H1 (cell line): ENCODE data around the gene NAA38. TPM values are rescaled to one million over a fixed set of nuclear protein-coding genes. Genes with fewer than 3 reads are reported as not detected.

ENCODE experiments used
- CTCF ChIA-PET: fragments of 300-600 bp; sonication (Branson Sonifier 250); formaldehyde crosslinking; loops from one replicate; lab custom pipeline; 2021; ENCODE audit not compliant: partially characterized antibody; lab: Charles Lee
- POLR2A ChIA-PET: fragments of 300-600 bp; sonication (Branson Sonifier 250); formaldehyde crosslinking; loops from one replicate; lab custom pipeline; 2021; ENCODE audit warnings: inconsistent platforms; ENCODE audit not compliant: partially characterized antibody; lab: Charles Lee
- DNase-seq, 2 experiments: peaks; one replicate each; pipeline versions ENCODE4 v3.0.0 to v3.0.0-alpha.2; 2010 to 2022; ENCODE audit warnings: low spot score in 2 of 2, low read depth in 1 of 2, mixed read lengths in 1 of 2
- FAIRE-seq: peaks from 2 replicates; lab custom pipeline; 2011; peaks lifted over from hg19 to GRCh38; lab: Jason Lieb, UNC
- H2AFZ ChIP-seq: 2 replicates; pipeline ENCODE4 v1.8.1; 2012; ENCODE audit warnings: low read length, inconsistent platforms
- H2AK5ac ChIP-seq: 2 replicates; pipeline ENCODE4 v1.6.1; 2013; ENCODE audit warnings: low read depth, low read length
- H2BK120ac ChIP-seq: replicated peaks from 2 replicates; pipeline ENCODE3; 2013; ENCODE audit warnings: low read depth, low read length, inconsistent platforms
- H2BK12ac ChIP-seq: 2 replicates; pipeline ENCODE4 v1.6.1; 2013; ENCODE audit warnings: low read depth, low read length
- H2BK15ac ChIP-seq: 2 replicates; pipeline ENCODE4 v1.6.1; 2013; ENCODE audit warnings: low read length
- H2BK20ac ChIP-seq: 2 replicates; pipeline ENCODE4 v1.6.1; 2013; ENCODE audit warnings: low read length
- H2BK5ac ChIP-seq: 2 replicates; pipeline ENCODE4 v1.6.1; 2013; ENCODE audit warnings: low read depth, low read length
- H3K14ac ChIP-seq: 2 replicates; pipeline ENCODE4 v1.6.1; 2013; ENCODE audit warnings: inconsistent platforms; ENCODE audit not compliant: insufficient read length
- H3K18ac ChIP-seq: 2 replicates; pipeline ENCODE4 v1.6.1; 2013; ENCODE audit warnings: low read length; ENCODE audit errors: extremely low read depth
- H3K23ac ChIP-seq: 2 replicates; pipeline ENCODE4 v1.6.1; 2013; ENCODE audit warnings: inconsistent platforms; ENCODE audit not compliant: insufficient read length
- H3K23me2 ChIP-seq: 2 replicates; pipeline ENCODE4 v1.6.1; 2013; ENCODE audit warnings: low read depth, low read length
- H3K27ac ChIP-seq: 2 replicates; pipeline ENCODE4 v1.6.1; 2011; ENCODE audit warnings: low read depth, low read length, inconsistent platforms
- H3K27me3 ChIP-seq, 4 experiments: replicated peaks in 1 of 4; 1 replicate in 1 of 4; 2 replicates in 3 of 4; pipeline versions ENCODE4 v1.6.1 to v1.8.1; 2011 to 2013; ENCODE audit warnings: low read length in 3 of 4, mild to moderate bottlenecking in 3 of 4, inconsistent platforms in 2 of 4, mixed read lengths in 2 of 4, moderate library complexity in 1 of 4; ENCODE audit not compliant: control insufficient read depth in 3 of 4, insufficient read depth in 3 of 4; ENCODE audit errors: extremely low read depth in 1 of 4
- H3K36me3 ChIP-seq, 4 experiments: 2 replicates each; pipeline versions ENCODE4 v1.6.1 to v1.8.1; 2011 to 2013; ENCODE audit warnings: mild to moderate bottlenecking in 4 of 4, low read length in 3 of 4, moderate library complexity in 2 of 4, control low read depth in 1 of 4, inconsistent platforms in 1 of 4; ENCODE audit not compliant: insufficient read depth in 4 of 4, control insufficient read depth in 2 of 4
- H3K4ac ChIP-seq: replicated peaks from 2 replicates; pipeline ENCODE3; 2013; ENCODE audit warnings: low read length, low read depth, mixed read lengths, inconsistent platforms; ENCODE audit not compliant: insufficient read length
- H3K4me1 ChIP-seq, 4 experiments: replicated peaks in 1 of 4; 1 replicate in 1 of 4; 2 replicates in 3 of 4; pipeline versions ENCODE4 v1.6.1 to v1.8.1; 2011 to 2013; ENCODE audit warnings: low read length in 3 of 4, inconsistent platforms in 2 of 4, mixed read lengths in 1 of 4; ENCODE audit not compliant: insufficient read depth in 4 of 4, control insufficient read depth in 3 of 4
- H3K4me2 ChIP-seq, 2 experiments: 2 replicates each; pipeline versions ENCODE4 v1.6.1 to v1.8.1; 2011 to 2013; ENCODE audit warnings: low read depth in 2 of 2, low read length in 2 of 2, control low read depth in 1 of 2, inconsistent platforms in 1 of 2, mild to moderate bottlenecking in 1 of 2; ENCODE audit not compliant: insufficient read depth in 1 of 2
- H3K4me3 ChIP-seq, 4 experiments: fragments of 200-600, 300-600 bp in 1 of 4; sonication (generic), shearing (Covaris generic), sonication (Bioruptor Twin) in 1 of 4; 2 replicates each; pipeline versions ENCODE4 v1.5.1 to v1.8.1; 2011 to 2016; ENCODE audit warnings: low read length in 4 of 4, low read depth in 3 of 4, control low read depth in 2 of 4, inconsistent platforms in 2 of 4, mild to moderate bottlenecking in 2 of 4, mixed read lengths in 1 of 4, moderate library complexity in 1 of 4; ENCODE audit not compliant: insufficient read depth in 2 of 4; ENCODE audit errors: extremely low read depth in 1 of 4
- H3K56ac ChIP-seq: replicated peaks from 2 replicates; pipeline ENCODE3; 2013; ENCODE audit warnings: low read depth, mild to moderate bottlenecking, mixed read lengths, low read length, inconsistent platforms; ENCODE audit not compliant: insufficient read length
- H3K79me1 ChIP-seq: 2 replicates; pipeline ENCODE4 v1.6.1; 2013; ENCODE audit warnings: low read depth, low read length, control low read depth
- H3K79me2 ChIP-seq, 2 experiments: 2 replicates each; pipeline versions ENCODE4 v1.6.1 to v1.8.1; 2012 to 2013; ENCODE audit warnings: low read length in 2 of 2, mild to moderate bottlenecking in 2 of 2, inconsistent platforms in 1 of 2; ENCODE audit not compliant: insufficient read depth in 2 of 2, control insufficient read depth in 1 of 2
- H3K9ac ChIP-seq, 4 experiments: replicated peaks in 1 of 4; 1 replicate in 1 of 4; 2 replicates in 3 of 4; pipeline versions ENCODE4 v1.6.1 to v1.8.1; 2011 to 2013; ENCODE audit warnings: low read depth in 3 of 4, low read length in 3 of 4, control low read depth in 2 of 4, mild to moderate bottlenecking in 2 of 4, moderate library complexity in 2 of 4, inconsistent platforms in 1 of 4; ENCODE audit errors: extremely low read depth in 1 of 4
- H3K9me3 ChIP-seq, 2 experiments: 2 replicates each; pipeline versions ENCODE4 v1.6.1 to v1.8.1; 2012 to 2013; ENCODE audit warnings: mild to moderate bottlenecking in 2 of 2, moderate library complexity in 2 of 2, control low read depth in 1 of 2, inconsistent platforms in 1 of 2, low read depth in 1 of 2, low read length in 1 of 2, mixed read lengths in 1 of 2; ENCODE audit not compliant: insufficient read depth in 2 of 2
- H4K20me1 ChIP-seq, 2 experiments: replicated peaks in 1 of 2; 2 replicates each; pipeline versions ENCODE3 to v1.8.1; 2011 to 2013; ENCODE audit warnings: inconsistent platforms in 2 of 2, low read length in 2 of 2, mild to moderate bottlenecking in 1 of 2; ENCODE audit not compliant: insufficient read depth in 2 of 2, control insufficient read depth in 1 of 2
- H4K5ac ChIP-seq: 2 replicates; pipeline ENCODE4 v1.6.1; 2013; ENCODE audit warnings: low read length, low read depth, mixed read lengths, inconsistent platforms; ENCODE audit not compliant: insufficient read length
- H4K8ac ChIP-seq: 2 replicates; pipeline ENCODE4 v1.8.0; 2013; ENCODE audit warnings: mild to moderate bottlenecking, moderate library complexity, low read length, inconsistent platforms; ENCODE audit not compliant: insufficient read depth; ENCODE audit errors: extremely low read depth
- H4K91ac ChIP-seq: replicated peaks from 2 replicates; pipeline ENCODE3; 2013; ENCODE audit warnings: low read length, mixed read lengths, inconsistent platforms; ENCODE audit not compliant: insufficient read length
- BACH1 ChIP-seq: IDR thresholded peaks from 2 replicates; pipeline ENCODE4 v1.6.1; 2012; ENCODE audit warnings: low read length, improper control_type of control experiment
- BRCA1 ChIP-seq: IDR thresholded peaks from 2 replicates; pipeline ENCODE4 v1.6.1; 2012; ENCODE audit warnings: low read depth, low read length, improper control_type of control experiment
- EZH2 ChIP-seq: fragments of 200-600 bp; sonication (generic); IDR thresholded peaks from 2 replicates; pipeline ENCODE4 v1.7.1; 2012; ENCODE audit warnings: low read depth, mild to moderate bottlenecking, moderate library complexity, low read length, inconsistent platforms; ENCODE audit not compliant: severe bottlenecking
- MAX ChIP-seq: IDR thresholded peaks from 2 replicates; pipeline ENCODE4 v1.6.1; 2012; ENCODE audit warnings: inconsistent platforms
- POLR2A ChIP-seq, 2 experiments: IDR thresholded peaks; 1 replicate in 1 of 2; 2 replicates in 1 of 2; pipeline ENCODE4 v1.6.1; 2011; ENCODE audit warnings: low read depth in 2 of 2, low read length in 2 of 2, mild to moderate bottlenecking in 2 of 2; ENCODE audit errors: control extremely low read depth in 1 of 2
- TAF1 ChIP-seq: IDR thresholded peaks from 2 replicates; pipeline ENCODE4 v1.6.1; 2011; ENCODE audit warnings: mild to moderate bottlenecking, low read depth, low read length
- TAF7 ChIP-seq: optimal IDR thresholded peaks from 2 replicates; pipeline ENCODE3; 2011; ENCODE audit warnings: low read depth, mild to moderate bottlenecking, inconsistent platforms, low read length, moderate library complexity, borderline replicate concordance
- WGBS, 2 experiments: shearing (Covaris generic) in 1 of 2; methylation state at CpG; one replicate each; pipeline versions ENCODE4 v1.1.6 to v1.1.7; 2013 to 2015; ENCODE audit warnings: low lambda C conversion rate in 2 of 2, mixed read lengths in 2 of 2, inconsistent platforms in 1 of 2, low coverage in 1 of 2, missing lambda C conversion rate in 1 of 2; ENCODE audit not compliant: insufficient replicate concordance in 2 of 2, insufficient coverage in 1 of 2, insufficient read length in 1 of 2; ENCODE audit errors: extremely low coverage in 1 of 2, missing lambda C conversion rate in 1 of 2; 5-methylcytosine and 5-hydroxymethylcytosine counted together
- polyA plus RNA-seq, 7 experiments: library from polyadenylated mRNA; depleted of rRNA in 3 of 7; stranded (reverse) in 5 of 7; unstranded in 2 of 7; fragments of >200 nt in 5 of 7; fragments of 200-250 nt in 2 of 7; gene quantifications; 1 replicate in 5 of 7; 2 replicates in 1 of 7; 4 replicates in 1 of 7; pipeline versions ENCODE4 v1.2.1 to v1.2.3, GENCODE V29; 2011 to 2013; ENCODE audit warnings: missing spikeins in 2 of 7, mixed read lengths in 2 of 7
- total RNA-seq: library from RNA; stranded (reverse); fragmentation: NEBNext Ultra II Directional; extraction: Animal tissue kit (Norgen Biotek cat#: 25700); gene quantifications from 2 replicates; pipeline ENCODE4 v1.2.1, GENCODE V29; 2021
- TF ChIP-seq, protein P1 (sequence below): IDR thresholded peaks from 2 replicates; pipeline ENCODE4 v1.6.1; 2011; ENCODE audit warnings: low read length, improper control_type of control experiment

Gene NAA38
- total and polyA plus RNA-seq, 2 of the 8 experiments (the other 6 are each of a cell fraction or from before 2014, with no cell fraction given), result 30.2 to 109 TPM

- no peak overlapping the region for H3K56ac ChIP-seq
- no peak overlapping the region for H2BK20ac ChIP-seq
- H2BK120ac ChIP-seq, result no peak overlapping the region
- H3K14ac ChIP-seq, result no peak overlapping the region
- ChIA-PET POLR2A (interaction anchor here (1.1 to 1.3 kb wide), 2 partner anchors 8 to 35 kb away, joined by 3 read pairs; no protein-coding TSS in a partner anchor), CTCF (interaction anchor here (0.7 to 1.7 kb wide), 4 partner anchors 9 to 158 kb away, joined by 3 to 6 read pairs (median 4); no protein-coding TSS in a partner anchor)
- no peak overlapping the region for H4K5ac ChIP-seq
- H3K4me1 ChIP-seq, result no peaks in the 10 kb centered on the region; a peak in 2 of 7 replicates
- H4K8ac ChIP-seq, result no peak overlapping the region
- no peaks in the 10 kb centered on the region for H3K23me2 ChIP-seq
- H4K20me1 ChIP-seq, result no peaks in the 10 kb centered on the region
- H3K79me1 ChIP-seq, result no peaks in the 10 kb centered on the region
- H2BK15ac ChIP-seq, result no peak overlapping the region
- H3K79me2 ChIP-seq, result no peaks in the 10 kb centered on the region
- no peak overlapping the region for H2BK5ac ChIP-seq
- H3K27ac ChIP-seq, result no peak overlapping the region
- no peaks in the 10 kb centered on the region for H3K9me3 ChIP-seq
- WGBS, 2 experiments, result 83% methylated on average over 19 of the region's 22 CpGs; no CpG with 5 or more reads in 1 of the 2 experiments
- H4K91ac ChIP-seq, result no peak overlapping the region
- no peak overlapping the region for H2AK5ac ChIP-seq
- DNase-seq (no peak), FAIRE-seq (no peak)
- H3K4me3 ChIP-seq, result no peak overlapping the region; a peak in 2 of 8 replicates
- no peak overlapping the region for H2AFZ ChIP-seq
- no peaks in the 10 kb centered on the region for H3K27me3 ChIP-seq
- peaks cover 0 to 7% (median 0%) of the 10 kb centered on the region in 4 experiments; a peak in 2 of 8 replicates for H3K36me3 ChIP-seq
- H3K4me2 ChIP-seq, result no peak overlapping the region; a peak in 2 of 4 replicates
- TF ChIP-seq, protein P1, sequence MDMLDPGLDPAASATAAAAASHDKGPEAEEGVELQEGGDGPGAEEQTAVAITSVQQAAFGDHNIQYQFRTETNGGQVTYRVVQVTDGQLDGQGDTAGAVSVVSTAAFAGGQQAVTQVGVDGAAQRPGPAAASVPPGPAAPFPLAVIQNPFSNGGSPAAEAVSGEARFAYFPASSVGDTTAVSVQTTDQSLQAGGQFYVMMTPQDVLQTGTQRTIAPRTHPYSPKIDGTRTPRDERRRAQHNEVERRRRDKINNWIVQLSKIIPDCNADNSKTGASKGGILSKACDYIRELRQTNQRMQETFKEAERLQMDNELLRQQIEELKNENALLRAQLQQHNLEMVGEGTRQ, result no peak
- TF ChIP-seq MAX (no peak), TAF1 (no peak), BRCA1 (no peak), POLR2A (IDR thresholded peaks at IDR 0.05; ENCODE audit: control extremely low read depth in 1 of 2, low read depth in 2 of 2, low read length in 2 of 2) (no peak), TAF7 (no peak), EZH2 (no peak), BACH1 (no peak)
- no peak overlapping the region for H3K4ac ChIP-seq
- H3K23ac ChIP-seq, result no peak overlapping the region
- no peak overlapping the region for H3K18ac ChIP-seq
- H3K9ac ChIP-seq, result no peak overlapping the region
- no peak overlapping the region for H2BK12ac ChIP-seq
Measured at GRCh38 chr17:7903154-7904103, 46.1 kb upstream of the NAA38 start.
